Activated CD4-positive, alpha-beta T cell treated with anti-CD3 and anti-CD28 coated beads for 1 hour (primary cell): ENCODE data around the gene SNAI1.

Experiments used
- DNase-seq: peaks from one replicate; pipeline ENCODE4 v3.0.0-alpha.2; 2020

The SNAI1 gene

DNA sequence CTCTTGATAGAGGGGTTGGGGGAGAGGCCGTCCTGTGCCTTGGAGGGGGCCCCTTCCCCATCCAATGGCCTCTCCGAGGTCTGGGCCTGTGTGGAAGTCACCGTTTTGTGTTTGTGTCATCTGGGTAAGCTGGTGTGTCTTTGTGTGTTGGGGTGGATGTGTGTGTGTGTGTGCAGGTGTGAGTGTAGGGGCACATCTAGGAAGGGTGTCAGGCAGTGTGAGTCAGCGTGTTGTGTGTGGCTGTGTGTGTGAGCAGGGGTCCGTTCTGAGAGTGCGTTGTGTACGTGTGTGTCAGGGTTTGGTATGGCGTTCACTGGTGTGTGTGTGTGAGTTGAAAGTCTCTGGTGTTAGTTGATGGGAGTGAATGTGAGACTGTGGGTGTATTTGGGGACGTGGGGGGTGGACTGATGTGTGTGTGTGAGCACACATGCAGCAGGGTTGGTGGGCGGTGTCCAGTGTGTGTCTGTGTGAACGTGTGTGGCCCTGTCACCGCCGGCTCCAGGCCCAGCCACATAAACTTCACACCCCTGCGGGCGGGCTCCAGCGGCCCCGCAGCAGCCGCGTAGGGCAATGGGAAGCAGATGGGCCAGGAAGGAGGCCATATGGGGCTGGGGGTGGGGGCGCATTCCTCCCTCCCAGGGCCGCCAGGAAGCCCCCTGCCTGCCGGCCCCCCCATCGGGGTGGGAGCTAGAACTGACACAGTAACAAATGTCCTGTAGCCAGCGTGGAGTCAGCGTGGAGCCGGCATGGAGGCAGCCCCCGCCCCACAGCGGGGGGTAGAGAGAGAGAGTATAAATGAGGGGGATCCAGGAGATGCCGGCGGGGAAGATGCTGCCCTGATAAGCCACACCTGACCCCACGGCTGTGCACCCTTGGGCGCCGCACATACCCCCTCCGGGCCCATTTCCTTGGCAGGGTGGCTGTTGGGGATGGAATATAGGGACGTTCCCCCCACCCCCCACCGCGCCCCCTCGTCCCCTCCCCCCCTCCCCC is 32.1 kb downstream of the SNAI1 start:
- no peak for DNase-seq

GRCh38 chr20:50015636-50015992 is 32.8 kb downstream of the SNAI1 start:
- no peak for DNase-seq

GRCh38 chr20:50015993-50016770 is 33.4 kb downstream of the SNAI1 start:
- DNase-seq = no peak

DNA sequence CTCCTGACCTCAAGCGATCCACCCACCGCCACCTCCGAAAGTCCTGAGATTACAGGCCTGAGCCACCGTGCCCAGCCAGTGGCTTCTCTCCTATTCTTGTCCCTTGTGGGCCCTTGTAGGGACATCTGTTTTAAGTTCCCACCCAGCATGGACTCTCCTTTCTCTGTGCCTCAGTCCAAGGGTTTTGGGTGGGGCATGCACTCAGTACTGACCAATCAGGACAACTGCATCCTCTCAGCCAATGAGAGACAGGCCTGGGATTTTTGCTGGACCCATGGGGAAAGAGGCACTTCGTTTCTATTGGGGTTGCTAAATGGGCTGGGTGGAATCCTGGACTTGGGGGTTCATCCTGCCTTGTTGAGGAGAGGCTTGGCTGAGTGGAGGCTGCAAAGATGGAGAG is 34.4 kb downstream of the SNAI1 start:
- DNase-seq = no peak

DNA sequence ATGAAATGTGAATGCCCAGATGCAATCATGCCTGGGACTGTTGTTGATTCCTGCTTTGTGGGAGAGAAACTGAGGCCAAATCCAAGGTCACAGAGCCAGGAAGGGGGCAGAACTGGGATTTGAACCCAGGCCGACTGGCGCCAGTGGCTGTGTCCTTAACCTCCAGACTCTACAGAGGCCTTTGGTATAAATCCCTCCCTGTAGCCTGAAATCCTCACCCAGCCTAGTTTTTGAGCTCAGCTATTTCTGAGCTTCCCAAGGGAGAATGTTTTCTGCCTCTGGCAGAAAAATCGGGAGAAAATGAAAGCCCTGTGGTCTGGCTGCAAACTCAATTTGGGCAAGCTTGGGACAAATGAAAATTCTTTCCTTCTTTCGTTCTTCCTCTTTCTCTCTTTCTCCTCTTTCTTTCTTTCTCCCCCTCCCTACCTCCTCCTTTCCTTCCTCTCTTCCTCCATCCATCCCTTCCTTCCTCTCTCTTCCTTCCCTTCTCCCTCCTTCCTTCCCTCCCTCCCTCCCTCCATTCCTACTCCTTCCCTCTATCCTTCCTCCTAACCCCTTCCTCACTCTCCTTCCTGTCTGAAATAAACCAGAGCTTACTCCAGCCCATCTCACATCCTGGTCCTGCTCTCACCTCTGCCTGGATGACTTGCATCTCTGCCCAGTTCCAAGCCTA is 34.9 kb downstream of the SNAI1 start:
- DNase-seq = no peak

- DNase-seq = no peak
Observed at GRCh38 chr20:50019466-50020256, 36.9 kb downstream of the SNAI1 start.

DNA sequence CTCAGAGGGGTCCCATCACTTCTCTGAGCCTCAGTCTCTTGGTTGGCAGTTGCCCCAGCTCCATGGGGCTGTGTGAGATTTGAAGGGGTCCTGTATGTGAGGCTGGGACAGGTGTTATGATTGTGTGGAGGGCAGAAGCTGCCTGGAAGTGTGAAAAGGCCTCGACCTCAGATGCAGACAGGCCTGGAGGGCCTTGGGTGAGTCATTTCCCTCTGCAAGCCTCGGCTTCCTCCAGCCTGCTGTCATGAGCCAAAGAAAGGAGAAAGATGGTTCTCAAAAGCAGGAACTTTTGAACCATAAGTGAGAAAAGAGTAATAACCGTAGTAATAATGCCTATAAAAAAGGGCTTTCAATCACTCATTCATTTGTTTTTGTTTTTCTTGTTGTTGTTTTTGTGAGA is 37.5 kb downstream of the SNAI1 start:
- DNase-seq = no peak

DNA sequence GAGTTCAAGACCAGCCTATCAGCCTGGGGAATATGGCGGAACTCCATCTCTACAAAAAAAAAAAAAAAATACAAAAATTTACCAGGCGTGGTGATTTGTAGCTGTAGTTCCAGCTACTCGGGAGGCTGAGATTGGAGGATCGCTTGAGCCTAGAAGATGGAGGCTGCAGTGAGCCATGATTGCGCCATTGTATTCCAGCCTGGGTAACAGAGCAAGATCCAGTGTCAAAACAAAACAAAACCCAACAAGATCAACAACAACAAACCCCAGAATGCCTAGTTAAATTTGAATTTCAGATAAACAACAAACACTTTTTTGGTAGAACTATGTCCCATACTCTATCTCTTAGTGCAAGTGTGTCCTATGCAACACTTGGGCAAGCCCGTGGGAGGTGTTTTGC is 39.9 kb downstream of the SNAI1 start:
- no peak for DNase-seq

DNA sequence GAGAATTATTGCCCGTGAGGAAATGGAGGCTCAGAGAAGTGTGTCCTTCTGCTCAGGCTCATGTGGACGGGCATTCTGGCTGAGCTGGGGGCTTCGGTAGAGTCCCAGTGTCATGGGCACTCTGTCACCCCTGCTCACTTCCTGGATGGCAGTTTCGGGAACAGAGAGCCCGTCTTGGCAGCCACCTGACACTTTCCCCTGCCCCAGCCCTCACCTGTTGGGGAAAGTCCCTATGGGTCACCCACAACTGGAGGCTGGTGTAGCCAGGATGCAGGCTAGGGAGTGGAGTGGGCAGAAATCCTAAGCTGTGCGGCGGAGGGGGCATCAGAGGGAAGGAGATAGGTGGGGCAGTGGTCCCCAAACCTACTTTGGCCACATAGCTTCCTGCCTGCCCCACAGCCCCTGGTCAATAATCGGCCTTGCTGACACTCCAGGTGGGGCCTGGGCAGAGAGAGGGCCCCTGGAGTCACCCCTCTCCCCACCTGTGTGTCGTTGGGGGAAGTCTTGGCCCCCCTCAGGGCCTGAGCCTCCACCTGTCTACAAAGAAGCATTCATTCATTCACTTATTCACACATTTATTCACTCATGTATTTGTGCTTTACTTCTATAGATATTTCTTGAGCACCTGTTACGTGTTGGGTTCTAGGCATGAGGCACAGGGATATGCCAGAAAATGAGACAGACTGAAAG is 40.5 kb downstream of the SNAI1 start:
- DNase-seq = no peak

DNA sequence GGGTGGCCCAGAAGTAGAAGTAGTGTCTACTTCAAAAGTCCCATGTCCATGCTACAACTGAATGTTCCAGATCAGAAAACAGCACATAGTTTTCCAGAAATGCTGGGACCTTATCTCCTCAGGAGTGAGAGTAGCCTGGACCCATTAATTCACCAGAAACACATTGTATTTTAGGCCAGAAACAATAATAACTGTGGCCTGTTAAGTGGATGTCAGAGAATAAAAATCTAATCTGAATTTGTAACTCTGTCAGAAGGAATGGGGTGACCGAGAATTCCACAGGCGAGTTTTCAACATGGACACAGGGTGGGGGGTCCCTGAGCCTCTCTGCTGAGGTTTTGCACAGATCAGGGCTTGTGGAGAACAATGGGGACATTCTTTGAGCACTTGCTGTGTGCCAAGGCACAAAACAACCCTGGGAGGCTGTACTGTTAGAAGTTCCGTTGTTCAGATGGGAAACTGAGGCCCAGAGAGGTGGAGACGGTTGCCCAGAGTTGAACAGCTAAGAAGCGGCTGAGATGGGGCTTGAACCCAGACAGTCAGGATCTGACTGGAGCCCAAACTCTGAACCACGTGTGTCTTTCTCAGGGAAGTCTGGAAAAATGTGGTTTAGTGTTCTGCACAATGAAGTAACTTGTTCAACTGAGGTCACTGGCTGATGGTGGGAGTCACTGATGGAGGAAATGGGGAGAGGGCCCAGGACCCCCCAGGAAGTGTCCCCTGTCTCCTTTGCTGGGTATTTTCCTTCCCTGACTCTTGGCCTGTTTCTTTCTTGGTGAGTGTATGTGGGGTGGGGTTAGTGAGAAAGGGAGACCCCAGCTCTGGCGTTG is 44.2 kb downstream of the SNAI1 start:
- DNase-seq = no peak

GRCh38 chr20:50027611-50028105 is 44.9 kb downstream of the SNAI1 start:
- no peak for DNase-seq

DNA sequence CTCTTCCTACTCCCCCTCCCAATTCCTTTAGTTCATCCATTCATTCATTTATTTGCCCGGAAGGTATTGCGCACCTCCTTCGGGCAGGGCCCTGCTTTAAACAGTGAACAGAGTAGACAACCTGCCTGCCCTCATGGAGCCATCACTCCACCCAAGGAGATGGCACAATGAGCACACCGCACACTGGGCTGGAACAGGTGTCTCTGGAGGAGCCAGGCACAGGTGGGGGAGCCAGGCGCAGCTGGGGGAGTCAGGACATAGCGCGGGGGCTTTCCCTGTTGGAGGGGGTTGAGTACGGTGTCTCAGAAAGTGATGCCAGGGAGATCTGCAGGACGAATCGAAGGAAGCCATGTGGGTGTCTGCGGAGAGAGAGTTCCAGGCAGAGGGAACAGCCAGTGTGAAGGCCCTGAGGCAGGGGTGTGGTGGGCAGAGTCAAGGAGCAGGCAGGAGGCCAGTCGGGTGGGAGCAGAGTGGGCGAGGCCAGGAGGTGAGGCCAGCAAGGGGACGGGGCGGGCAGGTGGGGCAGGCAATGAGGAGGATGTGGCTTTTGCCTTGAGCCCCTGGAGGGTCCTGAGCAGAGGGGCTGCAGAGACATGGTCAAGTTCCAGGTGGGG is 46.4 kb downstream of the SNAI1 start:
- no peak for DNase-seq

- no peak for DNase-seq
Observed at GRCh38 chr20:50029697-50030461, 47.1 kb downstream of the SNAI1 start.

GRCh38 chr20:50032955-50033666 is 50.3 kb downstream of the SNAI1 start:
- no peak for DNase-seq

- DNase-seq = no peak
Observed at GRCh38 chr20:50034567-50035180, 51.9 kb downstream of the SNAI1 start.

- no peak for DNase-seq
Observed at GRCh38 chr20:50036703-50037102, 53.9 kb downstream of the SNAI1 start.

GRCh38 chr20:50037123-50037522 is 54.3 kb downstream of the SNAI1 start:
- no peak for DNase-seq

- DNase-seq = no peak
Observed at GRCh38 chr20:50037575-50037974, 54.8 kb downstream of the SNAI1 start.
